ENCODE measurements around the gene FGF2. TPM values are rescaled to one million over a fixed set of nuclear protein-coding genes. Genes with fewer than 3 reads are reported as not detected.

The FGF2 gene
- total RNA-seq, 1 donor from 2014 or later, result 8.1 TPM

DNA sequence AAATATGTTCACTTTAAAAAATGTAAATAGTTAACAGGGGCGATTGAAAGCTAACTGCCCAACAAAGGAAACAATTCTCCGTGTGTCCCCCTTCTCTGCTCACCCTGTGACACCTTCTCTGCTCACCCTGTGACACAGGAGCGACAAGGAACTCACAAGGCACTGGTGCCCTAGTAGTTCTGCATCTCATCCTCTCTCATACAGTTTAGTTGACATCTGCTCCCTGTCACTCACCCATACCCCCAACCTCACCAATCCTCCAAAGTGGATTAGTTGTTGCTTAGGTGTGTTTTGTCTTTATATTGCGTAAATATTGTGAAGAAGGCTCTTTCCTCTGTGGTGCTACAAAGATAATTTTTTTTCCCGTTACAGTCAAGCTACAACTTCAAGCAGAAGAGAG, 49.3 kb downstream of the FGF2 start:
- no peak overlapping the region for H3K4me3 ChIP-seq
- no peak for ATAC-seq
- H3K27me3 ChIP-seq (ENCODE audit: low read depth), result no peaks in the 10 kb centered on the region
- no peak for TF ChIP-seq CTCF (IDR thresholded peaks at IDR 0.05)
- intact Hi-C loops (cut with DNase I), result no loop called here
- H3K36me3 ChIP-seq, result no peaks in the 10 kb centered on the region
- no peak for DNase-seq
- H3K4me1 ChIP-seq, result no peaks in the 10 kb centered on the region
- H3K27ac ChIP-seq, result no peak overlapping the region
- H3K9me3 ChIP-seq, result no peaks in the 10 kb centered on the region

DNA sequence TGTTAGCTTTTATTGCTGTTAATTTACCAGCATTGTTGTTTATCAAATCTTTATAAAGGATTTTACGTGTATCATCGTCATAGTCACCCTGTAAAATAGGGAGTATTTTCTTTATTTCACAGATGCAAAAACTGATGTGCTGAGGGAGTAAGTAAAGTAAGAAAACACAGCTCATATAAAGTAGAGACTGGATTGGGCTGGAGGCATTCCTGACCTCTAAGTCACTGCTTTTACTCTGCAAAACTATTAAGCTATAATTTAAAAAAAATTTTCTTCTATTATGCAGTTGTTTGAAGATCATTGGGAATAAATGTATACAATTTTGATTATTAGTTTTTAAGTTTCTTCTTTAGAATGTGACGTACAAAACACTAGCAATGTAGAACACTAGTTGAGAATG, 49.8 kb downstream of the FGF2 start:
- H3K27me3 ChIP-seq (ENCODE audit: low read depth), result no peaks in the 10 kb centered on the region
- no peak for TF ChIP-seq CTCF (IDR thresholded peaks at IDR 0.05)
- ATAC-seq (no peak), DNase-seq (no peak)
- H3K9me3 ChIP-seq, result no peaks in the 10 kb centered on the region
- H3K36me3 ChIP-seq, result no peaks in the 10 kb centered on the region
- no peak overlapping the region for H3K27ac ChIP-seq
- no peak overlapping the region for H3K4me3 ChIP-seq
- H3K4me1 ChIP-seq, result no peaks in the 10 kb centered on the region
- intact Hi-C loops (cut with DNase I), result no loop called here

GRCh38 chr4:122879001-122879400, 52.4 kb downstream of the FGF2 start:
- Histone ChIP-seq H3K4me1 (no peaks in the 10 kb centered on the region), H3K4me3 (no peak overlapping the region), H3K27me3 (ENCODE audit: low read depth) (no peaks in the 10 kb centered on the region), H3K9me3 (no peaks in the 10 kb centered on the region), H3K27ac (no peak overlapping the region), H3K36me3 (no peaks in the 10 kb centered on the region)
- DNase-seq (no peak), ATAC-seq (no peak)
- TF ChIP-seq CTCF (IDR thresholded peaks at IDR 0.05), result no peak
- intact Hi-C loops (cut with DNase I), result no loop called here

DNA sequence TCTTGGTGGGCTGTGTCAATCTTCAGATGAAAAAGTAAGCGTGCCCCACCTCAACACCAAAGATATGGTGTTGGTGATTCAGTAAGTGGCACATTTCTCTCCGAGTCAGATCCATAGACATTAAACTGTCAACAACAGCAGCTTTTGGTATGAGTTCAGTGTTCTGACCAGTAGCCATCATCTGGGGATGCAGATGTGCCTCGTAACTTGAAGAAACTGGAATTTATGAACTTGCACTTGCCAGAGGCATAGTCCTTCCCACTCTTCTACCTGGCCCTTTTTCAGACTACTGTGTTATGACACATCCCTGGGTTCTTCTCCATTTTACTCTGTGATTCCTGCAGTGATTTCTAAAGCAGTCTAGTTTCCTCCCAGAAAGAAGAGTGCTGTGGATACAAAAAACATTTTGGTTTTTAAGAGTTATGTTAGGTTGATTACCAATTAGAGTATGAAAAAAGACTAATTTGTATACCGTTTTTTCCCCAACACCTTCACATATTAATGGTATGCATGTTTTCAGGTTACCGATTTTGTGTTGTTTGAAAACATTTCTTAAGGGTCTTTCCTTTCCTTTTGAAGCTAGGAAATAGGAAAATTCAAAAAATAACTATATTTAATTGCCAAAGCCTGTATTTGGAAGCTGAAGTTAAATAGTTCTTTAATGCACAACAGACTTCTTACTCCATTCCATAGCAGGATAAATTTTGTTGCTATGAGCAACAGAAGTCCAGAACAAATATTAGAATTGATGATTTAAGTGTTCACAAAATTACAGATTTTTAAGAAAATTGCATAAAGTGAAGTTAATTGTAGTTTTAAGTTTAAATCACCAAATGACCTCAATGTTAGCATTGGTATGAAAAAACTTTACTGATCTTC, 56.5 kb downstream of the FGF2 start:
- no peaks in the 10 kb centered on the region for H3K36me3 ChIP-seq
- no peak overlapping the region for H3K27ac ChIP-seq
- H3K4me3 ChIP-seq, result no peak overlapping the region
- no peaks in the 10 kb centered on the region for H3K9me3 ChIP-seq
- ATAC-seq (no peak), DNase-seq (no peak)
- intact Hi-C loops (cut with DNase I), result no loop called here
- H3K4me1 ChIP-seq, result no peaks in the 10 kb centered on the region
- no peak for TF ChIP-seq CTCF (IDR thresholded peaks at IDR 0.05)
- H3K27me3 ChIP-seq (ENCODE audit: low read depth), result no peaks in the 10 kb centered on the region

- no peak for TF ChIP-seq CTCF (IDR thresholded peaks at IDR 0.05)
- no peaks in the 10 kb centered on the region for H3K27me3 ChIP-seq (ENCODE audit: low read depth)
- ATAC-seq (no peak), DNase-seq (no peak)
- H3K4me3 ChIP-seq, result no peak overlapping the region
- no peaks in the 10 kb centered on the region for H3K4me1 ChIP-seq
- H3K27ac ChIP-seq, result no peak overlapping the region
- intact Hi-C loops (cut with DNase I), result no loop called here
- no peaks in the 10 kb centered on the region for H3K9me3 ChIP-seq
- H3K36me3 ChIP-seq, result no peaks in the 10 kb centered on the region
Measured at GRCh38 chr4:122884499-122884898, 57.9 kb downstream of the FGF2 start.
